Stimulated activated memory B cell treated with anti-CD40 and anti-IgM and Interleukin-4, amounts not matched to agents 10 μg/mL and 1 μg/mL and 100 μg/mL, for 72 hours (primary cell): ENCODE results near the gene SUV39H1.

ENCODE experiments used
- ATAC-seq: fragments of 150-1000 bp; cut with Tn5 transposase; 2 replicates; pipeline ENCODE4 v1.10.0; 2021
- H3K27ac Mint-ChIP-seq: one replicate; pipeline ENCODE4 v1.8.0; 2022; ENCODE audit warnings: mild to moderate bottlenecking, mixed read lengths
- H3K27me3 Mint-ChIP-seq: one replicate; pipeline ENCODE4 v1.8.0; 2022; ENCODE audit warnings: mixed read lengths
- H3K36me3 Mint-ChIP-seq: one replicate; pipeline ENCODE4 v1.8.0; 2022; ENCODE audit warnings: mixed read lengths
- H3K4me1 Mint-ChIP-seq: one replicate; pipeline ENCODE4 v1.8.0; 2022; ENCODE audit warnings: mixed read lengths
- H3K4me3 Mint-ChIP-seq: one replicate; pipeline ENCODE4 v1.8.0; 2022; ENCODE audit warnings: mild to moderate bottlenecking, moderate library complexity, mixed read lengths
- H3K9me3 Mint-ChIP-seq: one replicate; pipeline ENCODE4 v1.8.0; 2022; ENCODE audit warnings: mixed read lengths

Gene SUV39H1

GRCh38 chrX:48754238-48754637, 57.7 kb downstream of the SUV39H1 start:
- no peak for ATAC-seq
- H3K4me1 Mint-ChIP-seq, result no peaks in the 10 kb centered on the region

More at GRCh38 chrX:48754238-48754637, 57.7 kb downstream of the SUV39H1 start:
- Mint-ChIP-seq H3K4me3 (no peak overlapping the region), H3K36me3 (no peaks in the 10 kb centered on the region), H3K27ac (no peak overlapping the region), H3K27me3 (no peaks in the 10 kb centered on the region), H3K9me3 (no peaks in the 10 kb centered on the region)
